ENCODE results near the gene PDCD4.
"Not testable (repeated sequence)": the region's sequence is repeated elsewhere in the genome, so short reads cannot be mapped to it uniquely, and the experiment has no call there.

PDCD4 gene

DNA sequence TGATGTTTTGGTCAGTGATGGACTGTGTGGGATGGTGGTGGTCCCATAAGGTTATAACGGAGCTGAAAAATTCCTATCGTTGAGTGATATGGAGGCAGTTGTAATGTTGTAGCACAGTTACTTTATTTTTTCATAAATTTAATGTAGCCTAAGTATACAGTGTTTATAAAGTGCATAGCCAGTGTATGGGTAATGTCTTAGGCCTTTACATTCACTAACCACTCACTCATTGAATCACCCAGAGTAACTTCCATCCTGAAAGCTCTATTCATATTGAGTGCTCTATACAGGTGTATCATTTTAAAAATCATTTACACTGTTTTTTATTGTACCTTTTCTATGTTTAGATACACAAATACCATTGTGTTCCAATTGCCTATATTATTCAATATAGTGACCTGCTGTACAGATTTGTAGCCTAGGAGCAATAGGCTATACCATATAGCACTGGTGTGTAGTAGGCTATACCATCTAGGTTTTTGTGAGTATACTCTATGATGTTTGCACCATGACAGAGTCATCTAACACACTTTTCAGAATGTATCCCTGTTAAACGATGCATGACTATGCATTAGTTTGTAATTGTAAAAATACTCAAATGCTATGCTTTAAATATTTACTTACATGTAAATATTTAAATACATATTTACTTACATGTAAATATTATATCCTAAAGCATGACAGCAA, 21.0 kb downstream of the PDCD4 start:
- DNase-seq: no peak

DNA sequence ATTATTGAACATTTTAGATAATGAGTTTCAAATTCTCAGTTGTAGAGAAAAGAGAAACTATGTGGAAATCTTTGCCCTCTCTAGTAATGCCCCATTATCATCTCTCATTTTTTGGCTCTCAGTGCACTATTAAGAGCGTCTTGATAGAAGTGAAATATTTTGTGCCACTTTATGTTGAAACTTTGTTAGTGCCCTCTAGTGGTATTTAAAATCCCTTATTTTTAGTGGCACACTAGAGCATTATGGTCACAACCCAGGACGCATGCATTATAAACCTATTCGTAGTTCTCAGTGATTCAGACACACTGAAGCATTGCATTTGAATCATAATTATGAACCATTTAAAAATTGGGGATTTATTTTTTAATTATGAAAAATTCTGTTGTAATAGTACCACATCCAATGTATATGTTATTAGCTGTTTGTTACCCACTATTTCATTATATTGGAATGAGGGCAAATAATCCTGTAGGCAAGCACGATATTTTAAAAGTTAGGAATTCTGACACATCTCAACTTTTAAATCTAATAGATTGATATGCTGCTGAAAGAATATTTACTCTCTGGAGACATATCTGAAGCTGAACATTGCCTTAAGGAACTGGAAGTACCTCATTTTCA, 21.9 kb downstream of the PDCD4 start:
- DNase-seq: no peak

DNA sequence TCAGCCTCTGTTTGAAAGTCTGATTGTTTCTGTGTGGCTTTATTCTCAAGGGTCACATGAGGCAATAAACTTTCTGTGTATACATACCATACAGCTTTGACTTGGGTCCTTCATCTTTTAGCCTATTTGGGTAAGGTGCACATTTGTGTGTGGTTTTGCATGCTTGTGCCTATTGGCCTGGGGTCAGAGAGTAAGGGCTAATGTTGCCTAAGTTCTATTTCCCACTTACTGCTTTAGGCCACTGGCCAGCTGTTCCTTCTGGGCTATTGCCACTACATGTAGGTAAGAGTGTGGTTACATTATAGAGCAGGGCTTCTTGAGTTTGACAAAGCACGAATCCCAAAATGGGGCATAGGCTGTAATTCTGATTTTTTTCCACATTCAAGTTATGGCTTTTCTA, 25.5 kb downstream of the PDCD4 start:
- no peak for DNase-seq

DNA sequence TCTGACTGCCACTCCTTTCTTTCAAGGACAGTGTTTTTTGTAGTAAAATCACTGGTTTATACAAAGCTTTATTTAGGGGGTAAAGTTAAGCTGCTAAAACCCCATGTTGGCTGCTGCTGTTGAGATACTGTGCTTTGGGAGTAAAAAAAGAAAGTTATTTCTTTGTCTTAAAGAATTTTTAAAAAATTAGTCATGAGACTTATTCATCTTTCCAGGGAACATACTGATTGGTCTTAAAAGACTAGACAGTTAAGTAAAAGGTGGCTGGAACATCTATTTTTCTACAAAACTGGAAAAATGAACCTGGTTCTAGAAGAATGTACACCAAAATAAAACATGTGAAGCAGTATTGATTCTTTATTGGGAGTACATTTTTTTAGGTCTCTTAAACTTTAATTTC, 26.7 kb downstream of the PDCD4 start:
- no peak for DNase-seq

GRCh38 chr10:110900983-110901382, 29.3 kb downstream of the PDCD4 start:
- no peak for DNase-seq

- DNase-seq: peak; percentile 63
Measured at GRCh38 chr10:110901954-110902819, 30.5 kb downstream of the PDCD4 start.

- DNase-seq: peak; percentile 48
Measured at GRCh38 chr10:110903280-110904278, 31.9 kb downstream of the PDCD4 start.

DNA sequence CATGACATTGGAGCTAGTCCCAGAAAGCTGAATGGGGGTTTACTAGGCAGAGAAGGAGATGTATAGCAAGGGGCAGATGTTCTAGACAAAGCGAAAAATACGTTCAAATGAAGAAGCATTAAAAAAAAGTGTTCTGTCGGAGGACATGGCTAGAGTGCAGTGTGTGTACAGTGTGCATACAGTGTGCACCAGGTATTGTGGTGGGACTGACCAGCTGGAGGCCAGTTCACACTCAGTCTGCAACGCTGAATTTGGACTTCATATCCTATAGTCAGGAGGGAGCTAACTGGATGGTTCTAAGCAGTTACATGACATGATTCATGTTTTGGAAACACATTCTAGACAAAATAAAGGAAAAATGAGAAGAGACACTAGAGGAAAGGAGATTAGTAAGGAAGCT, 38.4 kb downstream of the PDCD4 start:
- no peak for DNase-seq

DNA sequence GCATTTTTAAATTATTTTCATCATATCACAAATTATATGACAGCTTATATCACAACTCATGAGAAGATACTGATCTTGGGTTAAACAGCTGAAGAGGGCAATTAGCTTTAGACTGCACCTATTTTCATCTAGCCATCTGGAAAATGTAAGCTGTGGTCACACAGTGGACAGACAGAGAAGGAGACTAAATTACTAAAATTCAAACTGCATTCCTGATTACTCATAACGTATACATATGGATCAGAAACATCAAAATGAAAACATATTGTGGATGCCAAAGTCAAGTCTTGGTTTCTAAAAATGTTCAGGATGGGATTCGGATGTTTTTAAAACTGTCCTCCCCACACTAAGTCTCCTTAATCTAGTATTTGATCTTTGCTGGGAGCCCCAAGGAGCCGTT, 40.6 kb downstream of the PDCD4 start:
- DNase-seq: no peak

DNA sequence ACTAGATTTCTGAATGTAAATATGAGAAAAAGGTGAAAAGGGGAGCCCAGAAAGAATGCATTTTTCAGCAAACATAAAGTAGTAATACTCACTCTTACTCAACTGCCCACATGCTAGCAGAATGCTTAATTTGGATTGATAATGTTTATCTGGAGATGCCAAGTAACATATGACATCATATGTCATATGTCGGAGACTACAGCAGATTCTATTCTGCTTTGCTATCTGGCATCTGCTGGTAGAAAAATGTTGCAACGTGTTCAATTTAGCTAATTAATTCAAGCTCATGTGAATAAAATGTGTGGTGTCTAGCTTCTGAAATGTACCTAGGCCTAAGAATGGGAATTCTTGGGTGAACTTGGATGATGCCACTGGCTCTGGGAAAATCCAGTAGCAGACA, 42.7 kb downstream of the PDCD4 start:
- DNase-seq: no peak

DNA sequence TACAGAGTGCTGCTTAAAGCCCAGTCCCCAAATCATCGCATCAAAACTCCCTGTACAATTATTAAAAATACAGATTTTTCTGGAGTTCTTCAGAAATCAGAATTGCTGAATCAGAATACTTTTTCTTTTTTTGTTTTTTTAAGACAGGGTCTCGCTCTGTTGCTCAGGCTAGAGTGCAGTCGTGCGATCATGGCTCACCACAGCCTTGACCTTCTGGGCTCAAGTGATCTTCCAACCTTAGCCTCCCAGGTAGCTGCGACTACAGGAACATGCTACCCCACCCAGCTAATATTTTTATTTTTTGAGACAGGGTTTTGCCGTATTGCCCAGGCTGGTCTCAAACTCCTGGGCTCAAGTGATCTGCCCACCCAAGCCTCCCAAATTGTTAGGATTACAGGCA, 43.3 kb downstream of the PDCD4 start:
- no peak for DNase-seq

DNA sequence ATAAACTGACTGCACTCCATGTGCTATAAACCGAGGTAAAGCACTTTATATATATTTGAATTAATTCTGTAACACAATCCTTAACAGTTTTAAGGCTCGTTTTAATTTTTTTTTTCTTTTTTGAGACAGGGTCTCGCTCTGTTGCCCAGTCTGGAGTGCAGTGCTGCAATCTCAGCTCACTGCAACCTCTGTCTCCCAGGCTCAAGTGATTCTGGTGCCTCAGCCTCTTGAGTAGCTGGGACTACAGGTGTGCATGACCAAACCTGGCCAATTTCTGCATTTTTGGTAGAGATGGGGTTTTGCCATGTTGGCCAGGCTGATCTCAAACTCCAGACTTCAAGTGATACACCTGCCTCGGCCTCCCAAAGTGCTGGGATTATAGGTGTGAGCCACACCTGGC, 43.9 kb downstream of the PDCD4 start:
- not testable (repeated sequence) for DNase-seq

- no peak for DNase-seq
Measured at GRCh38 chr10:110916554-110917346, 45.0 kb downstream of the PDCD4 start.

DNA sequence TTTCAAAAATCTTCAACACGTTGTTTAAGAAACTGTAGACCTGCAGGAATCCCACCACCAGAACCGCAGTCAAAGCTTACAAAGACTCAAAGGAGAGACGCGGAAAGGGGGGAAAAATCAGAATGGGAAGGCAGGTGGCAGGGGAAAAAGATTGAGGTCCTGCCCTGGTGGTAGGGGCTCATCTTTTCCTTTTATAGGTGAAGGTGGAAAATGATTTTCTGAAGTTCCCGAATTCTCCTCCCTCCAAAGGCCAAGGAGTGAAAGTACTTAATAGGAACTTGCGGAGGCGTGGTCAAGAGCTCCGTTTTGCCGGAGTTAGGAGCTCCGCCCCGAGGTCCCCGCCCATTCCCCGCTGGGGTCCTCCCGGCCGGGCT, 46.5 kb downstream of the PDCD4 start:
- DNase-seq: peak; percentile 92

DNA sequence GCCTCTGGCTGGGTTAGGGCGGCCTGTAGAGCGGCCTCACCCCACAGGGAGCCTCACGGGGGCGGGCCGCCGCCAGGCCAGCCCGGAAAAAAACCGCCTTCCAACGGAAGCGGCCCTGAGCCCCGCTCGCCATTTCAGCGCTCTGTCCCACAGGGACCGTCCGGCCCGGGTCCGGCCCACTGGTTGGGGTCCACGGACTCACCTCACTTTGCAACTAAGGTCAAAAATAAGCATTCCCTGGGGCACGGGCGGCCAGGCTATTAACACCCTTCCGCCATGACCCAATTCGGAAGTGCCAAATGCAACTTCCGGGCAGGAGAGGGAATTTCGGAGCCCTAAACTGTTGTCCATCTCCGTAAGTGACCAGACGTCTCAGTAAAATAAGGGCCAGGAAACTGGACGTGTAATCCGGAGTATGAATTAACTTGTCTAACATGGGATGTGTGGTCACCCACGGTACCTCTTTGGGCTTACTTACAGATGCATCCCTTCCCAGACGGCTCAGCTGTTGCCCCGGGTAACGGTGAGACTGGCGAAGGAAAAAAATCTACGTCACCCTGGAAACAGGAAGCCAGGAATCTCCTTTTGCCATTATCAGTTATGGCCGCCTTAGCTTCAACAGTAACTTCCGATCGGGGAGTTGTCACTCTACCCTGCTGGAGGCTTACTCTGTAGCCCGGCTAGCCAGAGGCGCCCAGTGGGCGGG, 47.1 kb downstream of the PDCD4 start, which contains the start of gene BBIP1:
Gene BBIP1, minus strand, starts transcription at position 538 of the 706 bp plus-strand sequence. CDS start 1,023 bp downstream, outside the sequence.
- no peak for DNase-seq

GRCh38 chr10:110919349-110919931, 47.7 kb downstream of the PDCD4 start, which contains the start of gene SHOC2:
TSS of gene SHOC2 (plus strand) at chr10:110919604. CDS start at chr10:110964359, 44,755 bp downstream.
- DNase-seq: peak; percentile 99

- DNase-seq: peak; percentile 30
Measured at GRCh38 chr10:110919971-110920881, 48.5 kb downstream of the PDCD4 start.

GRCh38 chr10:110923856-110924493, 52.2 kb downstream of the PDCD4 start:
- DNase-seq: no peak

DNA sequence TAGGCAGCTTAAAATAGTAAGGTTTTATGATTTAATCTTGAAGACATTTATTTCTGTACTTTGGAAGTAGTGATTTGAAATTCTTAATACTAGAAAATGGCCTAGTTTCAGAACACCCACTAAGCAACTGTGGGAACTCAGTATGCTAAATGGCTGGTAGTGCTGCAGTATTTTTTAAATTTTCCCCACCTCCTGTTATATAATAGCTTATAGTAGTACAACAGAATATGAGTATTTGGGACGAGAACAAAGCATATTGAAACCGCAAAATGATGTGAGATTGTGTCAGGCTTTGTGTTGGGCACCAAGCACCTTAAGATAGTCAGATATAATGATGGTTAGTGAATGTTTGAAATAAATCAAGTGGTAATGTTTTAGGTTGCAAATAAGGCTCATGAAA, 55.7 kb downstream of the PDCD4 start:
- no peak for DNase-seq

Measured in activated CD4-positive, alpha-beta T cell treated with anti-CD3 and anti-CD28 coated beads for 48 hours (primary cell).